GM10248 (cell line): ENCODE data around the gene PAFAH2.

Source experiments
- CTCF ChIA-PET: fragments of 300-600 bp; sonication (Branson Sonifier 250); formaldehyde crosslinking; extraction: SDS; loops from one replicate; lab custom pipeline; 2021; ENCODE audit warnings: antibody characterized with exemption; lab: Yijun Ruan, JAX
- POLR2A ChIA-PET: fragments of 350-650 bp; sonication (Branson Sonifier 250); formaldehyde crosslinking; extraction: SDS; loops from one replicate; lab custom pipeline; 2020; ENCODE audit warnings: antibody characterized with exemption; lab: Yijun Ruan, JAX
- DNase-seq: peaks from one replicate; pipeline ENCODE4 v3.0.0; 2012; ENCODE audit errors: extremely low spot score
- CTCF ChIP-seq: IDR thresholded peaks from 2 replicates; pipeline ENCODE4 v1.5.1; 2012; ENCODE audit warnings: mild to moderate bottlenecking, low read depth; ENCODE audit errors: extremely low read depth, missing control alignments, control extremely low read depth

PAFAH2 gene

DNA sequence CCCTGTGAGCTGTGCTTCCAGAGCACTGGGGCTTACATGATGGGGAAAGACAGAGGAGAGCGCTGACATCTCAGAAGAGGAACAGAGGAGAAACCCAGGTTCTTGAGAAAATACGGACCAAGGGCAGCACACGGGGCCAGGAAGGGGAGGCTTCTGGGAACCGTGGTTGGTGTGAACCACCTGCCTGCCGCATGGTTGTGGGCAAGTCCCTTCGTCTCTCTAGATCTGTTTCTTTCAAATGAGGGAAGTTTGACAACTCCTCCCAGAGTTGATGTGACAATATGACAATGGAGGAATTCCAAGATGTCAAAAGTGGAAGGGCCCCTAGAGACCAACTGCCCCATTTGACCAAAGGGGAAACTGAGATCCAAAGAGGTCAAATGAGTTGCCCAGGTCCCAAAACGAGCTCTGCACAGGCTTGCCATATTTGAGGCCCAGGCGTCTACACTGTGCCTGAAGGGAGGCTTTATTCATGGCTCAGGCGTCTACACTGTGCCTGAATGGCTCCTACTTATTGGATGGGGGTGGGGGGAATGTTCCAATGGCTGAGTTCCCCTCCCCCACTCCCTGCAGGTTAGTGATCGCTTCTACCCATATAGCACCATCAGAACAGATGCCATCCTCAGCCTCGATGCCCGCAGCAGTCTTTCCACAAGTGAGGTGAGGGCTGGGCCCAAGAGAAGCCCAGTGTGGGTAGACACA is 34.9 kb upstream of the PAFAH2 start:
- TF ChIP-seq CTCF: no peak
- ChIA-PET POLR2A (no interaction called here), CTCF (interaction anchor here (1.7 to 4.1 kb wide), 3 partner anchors 10 to 16 kb away, joined by 4 to 26 read pairs (median 15); no protein-coding TSS in a partner anchor)
- no peak for DNase-seq

DNA sequence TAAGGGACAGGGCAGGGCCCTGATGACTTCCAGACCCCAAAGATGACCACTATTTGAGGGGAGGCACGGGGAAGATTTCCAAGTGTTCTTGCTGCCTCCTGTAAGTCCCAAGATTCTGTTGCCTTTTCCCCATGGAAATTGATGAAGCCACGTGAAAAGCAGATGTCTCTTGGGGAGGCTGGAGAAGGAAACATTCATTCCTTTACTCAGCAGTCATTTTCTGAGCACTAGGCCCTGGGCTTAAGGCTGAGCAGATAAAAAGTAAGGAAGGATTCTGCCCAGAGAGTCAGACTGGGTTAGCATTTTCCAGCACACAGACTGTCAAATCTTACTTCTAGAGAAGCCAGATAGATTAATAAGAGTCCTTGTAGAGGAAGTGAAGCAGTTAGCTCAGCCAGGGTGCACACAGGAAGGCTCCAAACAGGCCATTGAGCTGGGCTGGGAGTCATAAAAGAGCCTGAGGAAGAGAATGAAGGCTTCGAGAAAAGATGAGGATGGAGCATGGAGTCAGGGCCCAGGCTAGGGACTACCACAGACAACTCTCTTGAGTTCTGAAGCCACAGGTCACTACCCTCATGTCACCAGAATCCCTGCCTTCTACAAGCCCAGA is 33.9 kb upstream of the PAFAH2 start:
- CTCF ChIA-PET: interaction anchor here (1.7 to 2.2 kb wide), 2 partner anchors 8 to 34 kb away, joined by 4 to 5 read pairs; partner anchors contain the start of gene PAFAH2
- DNase-seq: no peak

GRCh38 chr1:26031196-26031595 is 33.3 kb upstream of the PAFAH2 start:
- no peak for DNase-seq
- no peak for TF ChIP-seq CTCF
- ChIA-PET CTCF (interaction anchor here (1.2 to 2.2 kb wide), 3 partner anchors 8 to 34 kb away, joined by 3 to 5 read pairs (median 4); partner anchors contain the start of gene PAFAH2), POLR2A (no interaction called here)

More for the DNA sequence above, 33.9 kb upstream of the PAFAH2 start:
- TF ChIP-seq CTCF: no peak
- POLR2A ChIA-PET: no interaction called here

GRCh38 chr1:26029864-26030481 is 32.1 kb upstream of the PAFAH2 start:
- CTCF ChIA-PET: interaction anchor here (0.8 to 2.2 kb wide), 7 partner anchors 10 to 134 kb away, joined by 3 to 5 read pairs (median 3); partner anchors contain the start of gene PAFAH2
- POLR2A ChIA-PET: no interaction called here
- TF ChIP-seq CTCF: no peak

DNA sequence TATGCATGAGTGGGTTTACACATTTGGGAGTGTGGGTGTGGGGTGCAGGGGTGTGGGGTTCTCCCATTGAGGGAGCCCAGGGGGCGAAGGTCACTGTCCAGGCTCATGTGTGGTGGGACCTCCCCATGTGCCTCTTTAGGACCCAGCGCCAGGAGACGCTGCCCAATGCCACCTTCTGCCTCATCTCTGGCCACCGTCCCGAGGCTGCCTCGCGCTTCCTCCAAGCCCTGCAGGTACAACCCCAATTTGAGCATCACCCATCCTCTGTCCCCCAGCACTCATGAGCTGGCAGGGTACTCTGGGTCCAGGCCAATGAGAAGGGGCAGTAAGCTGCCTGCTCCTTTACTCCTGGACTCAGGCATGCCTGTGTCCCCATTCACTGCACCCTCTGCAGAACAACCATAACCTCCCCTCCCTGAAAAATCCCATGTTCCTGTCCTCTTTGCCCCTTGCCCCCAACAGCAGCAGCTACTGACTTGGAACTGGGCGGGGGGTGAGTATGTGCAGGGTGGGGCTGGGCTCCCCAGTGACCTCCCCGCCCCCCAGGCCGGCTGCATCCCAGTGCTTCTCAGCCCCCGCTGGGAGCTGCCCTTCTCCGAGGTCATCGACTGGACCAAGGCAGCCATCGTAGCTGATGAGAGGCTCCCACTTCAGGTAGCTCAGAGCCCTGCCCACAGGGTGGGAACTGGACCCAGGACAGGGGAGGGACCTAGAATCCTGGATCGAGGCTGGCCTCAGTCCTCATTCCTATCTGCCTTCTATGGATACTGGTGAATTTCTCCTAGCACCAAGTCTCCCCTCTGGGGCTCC is 31.4 kb upstream of the PAFAH2 start:
- no peak for DNase-seq
- no peak for TF ChIP-seq CTCF
- ChIA-PET CTCF (interaction anchor here (0.8 to 2.2 kb wide), 6 partner anchors 9 to 134 kb away, joined by 3 to 5 read pairs (median 4); partner anchors contain the start of gene PAFAH2), POLR2A (no interaction called here)

More at GRCh38 chr1:26029864-26030481, 32.1 kb upstream of the PAFAH2 start:
- DNase-seq: no peak

GRCh38 chr1:26028490-26028980 is 30.7 kb upstream of the PAFAH2 start:
- ChIA-PET POLR2A (no interaction called here), CTCF (interaction anchor here (0.6 to 1.6 kb wide), 4 partner anchors 8 to 133 kb away, joined by 3 to 4 read pairs (median 4); no protein-coding TSS in a partner anchor)
- DNase-seq: no peak
- TF ChIP-seq CTCF: no peak
